Upper lobe of right lung (tissue), 1 donor: Measurements from ENCODE around the gene EAF2. TPM values are rescaled to one million over a fixed set of nuclear protein-coding genes. Genes with fewer than 3 reads are reported as not detected.

Source experiments
- ATAC-seq: fragments of 200-7000 bp; cut with Tn5 transposase; one replicate; pipeline ENCODE4 v1.9.1; 2020; ENCODE audit warnings: mild to moderate bottlenecking, moderate library complexity
- DNase-seq: peaks from one replicate; pipeline ENCODE4 v3.0.0-alpha.2; 2020
- H3K27ac ChIP-seq: fragments of 200-600 bp; one replicate; pipeline ENCODE4 v1.8.0; 2022
- H3K27me3 ChIP-seq: fragments of 200-600 bp; one replicate; pipeline ENCODE4 v1.8.0; 2022; ENCODE audit warnings: mild to moderate bottlenecking
- H3K36me3 ChIP-seq: fragments of 200-600 bp; one replicate; pipeline ENCODE4 v1.8.0; 2022
- H3K4me1 ChIP-seq: fragments of 200-600 bp; one replicate; pipeline ENCODE4 v1.8.0; 2022
- H3K4me3 ChIP-seq: fragments of 200-600 bp; one replicate; pipeline ENCODE4 v1.8.0; 2022; ENCODE audit warnings: mild to moderate bottlenecking
- H3K9me3 ChIP-seq: fragments of 200-600 bp; one replicate; pipeline ENCODE4 v1.8.0; 2022
- CTCF ChIP-seq: fragments of 200-600 bp; IDR thresholded peaks from one replicate; pipeline ENCODE4 v1.8.0; 2022; ENCODE audit warnings: antibody characterized with exemption
- intact Hi-C: fragments of 100-400 bp; cut with DNase I; formaldehyde crosslinking; loops from one replicate; pipeline ENCODE4 v1.11.0; 2022
- total RNA-seq: library from RNA; stranded (reverse); fragmentation: NEBNext Ultra II Directional; extraction: Animal tissue kit (Norgen Biotek cat#: 25700); gene quantifications from one replicate; pipeline ENCODE4 v1.2.1, GENCODE V29; 2021
- donor health status: DM: no; HTN: yes; CAD: no; lungs with severe emphysema.

EAF2 gene
- total RNA-seq, 1 donor from 2014 or later = 4.8 TPM

GRCh38 chr3:121897296-121897695 is 62.3 kb downstream of the EAF2 start:
- DNase-seq (no peak), ATAC-seq (no peak)
- TF ChIP-seq CTCF = no peak
- H3K27me3 ChIP-seq = no peaks in the 10 kb centered on the region
- H3K36me3 ChIP-seq = peaks cover 8% of the 10 kb centered on the region
- H3K4me1 ChIP-seq = peaks cover 3% of the 10 kb centered on the region
- H3K27ac ChIP-seq = no peak overlapping the region
- no peak overlapping the region for H3K4me3 ChIP-seq
- no peaks in the 10 kb centered on the region for H3K9me3 ChIP-seq
- intact Hi-C loops = no loop called here

- DNase-seq (no peak), ATAC-seq (no peak)
- Histone ChIP-seq H3K9me3 (no peaks in the 10 kb centered on the region), H3K4me1 (no peaks in the 10 kb centered on the region), H3K4me3 (no peak overlapping the region), H3K27ac (no peak overlapping the region), H3K36me3 (peaks cover 4% of the 10 kb centered on the region), H3K27me3 (no peaks in the 10 kb centered on the region)
- TF ChIP-seq CTCF = no peak
- intact Hi-C loops = no loop called here
Measured at GRCh38 chr3:121913305-121913990, 78.4 kb downstream of the EAF2 start.

- Histone ChIP-seq H3K4me3 (no peak overlapping the region), H3K27me3 (no peaks in the 10 kb centered on the region), H3K9me3 (no peaks in the 10 kb centered on the region), H3K27ac (no peak overlapping the region), H3K4me1 (no peaks in the 10 kb centered on the region), H3K36me3 (peaks cover 4% of the 10 kb centered on the region)
- no peak for ATAC-seq
- no peak for TF ChIP-seq CTCF
- intact Hi-C loops = no loop called here
- DNase-seq = no peak
Measured at GRCh38 chr3:121914081-121914998, 79.3 kb downstream of the EAF2 start.

GRCh38 chr3:121916189-121916588 is 81.2 kb downstream of the EAF2 start:
- no peak for ATAC-seq
- DNase-seq = no peak
- no peak for TF ChIP-seq CTCF
- Histone ChIP-seq H3K27me3 (no peaks in the 10 kb centered on the region), H3K4me1 (no peaks in the 10 kb centered on the region), H3K36me3 (peaks cover 4% of the 10 kb centered on the region), H3K9me3 (no peaks in the 10 kb centered on the region), H3K27ac (no peak overlapping the region), H3K4me3 (no peak overlapping the region)
- intact Hi-C loops = no loop called here

GRCh38 chr3:121918779-121919483 is 83.9 kb downstream of the EAF2 start:
- no peak for TF ChIP-seq CTCF
- H3K9me3 ChIP-seq = no peaks in the 10 kb centered on the region
- H3K36me3 ChIP-seq = peaks cover 16% of the 10 kb centered on the region
- no peaks in the 10 kb centered on the region for H3K4me1 ChIP-seq
- no peak overlapping the region for H3K27ac ChIP-seq
- H3K4me3 ChIP-seq = no peak overlapping the region
- H3K27me3 ChIP-seq = no peaks in the 10 kb centered on the region
- DNase-seq = no peak
- ATAC-seq = no peak
- intact Hi-C loops = no loop called here
